IMR-90 (cell line): ENCODE results near the gene VOPP1. TPM values are rescaled to one million over a fixed set of nuclear protein-coding genes. Genes with fewer than 3 reads are reported as not detected.

Experiments used
- ATAC-seq: fragments of 200-7000 bp; cut with Tn5 transposase; 2 replicates; pipeline ENCODE4 v1.9.1; 2020; ENCODE audit warnings: low read depth, mild to moderate bottlenecking, moderate library complexity
- BruUV-seq: library from RNA; stranded (reverse); fragments of 400-500 nt; replicated peaks from 2 replicates; lab custom pipeline; 2021; lab: Mats Ljungman, UMichigan
- CTCF ChIA-PET: fragments of 300-600 bp; formaldehyde crosslinking; extraction: SDS; loops from one replicate; lab custom pipeline; 2021; ENCODE audit warnings: antibody characterized with exemption; lab: Yijun Ruan, JAX
- POLR2A ChIA-PET: fragments of 300-600 bp; sonication (Branson Sonifier 250); formaldehyde crosslinking; loops from one replicate; lab custom pipeline; 2022; ENCODE audit warnings: antibody characterized with exemption; ENCODE audit not compliant: unreplicated experiment; lab: Charles Lee
- DNase-seq: peaks from one replicate; pipeline ENCODE4 v3.0.0; 2013
- H2AFZ ChIP-seq: replicated peaks from 2 replicates; pipeline ENCODE3; 2013; ENCODE audit warnings: low read length, mild to moderate bottlenecking; ENCODE audit not compliant: poor library complexity
- H2AK5ac ChIP-seq: 2 replicates; pipeline ENCODE4 v1.6.1; 2013; ENCODE audit warnings: low read depth, low read length, inconsistent platforms
- H2AK9ac ChIP-seq: replicated peaks from 2 replicates; pipeline ENCODE3; 2013; ENCODE audit warnings: mild to moderate bottlenecking, low read depth, low read length, moderate library complexity; ENCODE audit not compliant: poor library complexity
- H2BK120ac ChIP-seq: 2 replicates; pipeline ENCODE4 v1.6.1; 2013; ENCODE audit warnings: low read depth, low read length, inconsistent platforms
- H2BK15ac ChIP-seq: 3 replicates; pipeline ENCODE4 v1.6.1; 2013; ENCODE audit warnings: low read depth, low read length, inconsistent platforms
- H2BK20ac ChIP-seq: 2 replicates; pipeline ENCODE4 v1.6.1; 2013; ENCODE audit warnings: low read depth, mild to moderate bottlenecking, inconsistent platforms, low read length, moderate library complexity
- H2BK5ac ChIP-seq: 2 replicates; pipeline ENCODE4 v1.6.1; 2013; ENCODE audit warnings: mild to moderate bottlenecking, low read depth, low read length, inconsistent platforms; ENCODE audit not compliant: poor library complexity, severe bottlenecking
- H3K14ac ChIP-seq: replicated peaks from 2 replicates; pipeline ENCODE4 v1.6.1; 2013; ENCODE audit warnings: low read depth, low read length, inconsistent platforms
- H3K18ac ChIP-seq: 2 replicates; pipeline ENCODE4 v1.6.1; 2013; ENCODE audit warnings: low read depth, low read length, control low read depth
- H3K23ac ChIP-seq: 2 replicates; pipeline ENCODE4 v1.6.1; 2013; ENCODE audit warnings: low read depth, low read length, inconsistent platforms
- H3K27ac ChIP-seq: 2 replicates; pipeline ENCODE4 v1.5.1; 2013; ENCODE audit warnings: mild to moderate bottlenecking, control low read depth, low read length; ENCODE audit not compliant: insufficient read depth
- H3K27me3 ChIP-seq: 2 replicates; pipeline ENCODE4 v1.6.1; 2013; ENCODE audit warnings: low read length; ENCODE audit not compliant: control insufficient read depth, insufficient read depth
- H3K36me3 ChIP-seq: 2 replicates; pipeline ENCODE4 v1.6.1; 2013; ENCODE audit warnings: low read length, mixed read lengths; ENCODE audit not compliant: control insufficient read depth, insufficient read depth
- H3K4ac ChIP-seq: 2 replicates; pipeline ENCODE4 v1.6.1; 2013; ENCODE audit warnings: low read depth, low read length, inconsistent platforms
- H3K4me1 ChIP-seq: 2 replicates; pipeline ENCODE4 v1.6.1; 2013; ENCODE audit warnings: low read length, mixed read lengths; ENCODE audit not compliant: control insufficient read depth, insufficient read depth
- H3K4me2 ChIP-seq: 2 replicates; pipeline ENCODE4 v1.6.1; 2013; ENCODE audit warnings: low read depth, mild to moderate bottlenecking, control low read depth, low read length, moderate library complexity
- H3K4me3 ChIP-seq: 2 replicates; pipeline ENCODE4 v1.5.1; 2013; ENCODE audit warnings: low read depth, mild to moderate bottlenecking, control low read depth, low read length, moderate library complexity; ENCODE audit not compliant: insufficient read depth
- H3K56ac ChIP-seq: 2 replicates; pipeline ENCODE4 v1.6.1; 2013; ENCODE audit warnings: low read length, inconsistent platforms; ENCODE audit not compliant: insufficient read depth; ENCODE audit errors: extremely low read depth
- H3K79me1 ChIP-seq, 2 experiments: 2 replicates each; pipeline ENCODE4 v1.6.1; 2013; ENCODE audit warnings: low read length in 2 of 2, inconsistent platforms in 1 of 2, low read depth in 1 of 2
- H3K9ac ChIP-seq: 2 replicates; pipeline ENCODE4 v1.6.1; 2013; ENCODE audit warnings: low read depth, low read length, control low read depth
- H3K9me1 ChIP-seq: 2 replicates; pipeline ENCODE4 v1.6.1; 2013; ENCODE audit warnings: low read length, inconsistent platforms; ENCODE audit not compliant: insufficient read depth
- H3K9me3 ChIP-seq: 2 replicates; pipeline ENCODE4 v1.6.1; 2013; ENCODE audit warnings: low read length; ENCODE audit not compliant: control insufficient read depth, insufficient read depth
- H4K20me1 ChIP-seq: 2 replicates; pipeline ENCODE4 v1.6.1; 2013; ENCODE audit warnings: low read length, inconsistent platforms; ENCODE audit not compliant: insufficient read depth
- H4K5ac ChIP-seq: 2 replicates; pipeline ENCODE4 v1.6.1; 2013; ENCODE audit warnings: mild to moderate bottlenecking, low read depth, low read length, control low read depth
- H4K8ac ChIP-seq, 2 experiments: 2 replicates each; pipeline ENCODE4 v1.6.1; 2013; ENCODE audit warnings: low read depth in 2 of 2, low read length in 2 of 2, control low read depth in 1 of 2, inconsistent platforms in 1 of 2
- H4K91ac ChIP-seq: 2 replicates; pipeline ENCODE4 v1.6.1; 2013; ENCODE audit warnings: low read depth, low read length, inconsistent platforms; ENCODE audit not compliant: insufficient read depth
- BHLHE40 ChIP-seq: fragments of 150-350 bp; IDR thresholded peaks from 2 replicates; pipeline ENCODE4 v1.6.1; 2016; ENCODE audit warnings: mild to moderate bottlenecking, low read depth, low read length
- CEBPB ChIP-seq: IDR thresholded peaks from 2 replicates; pipeline ENCODE4 v1.6.1; 2012; ENCODE audit warnings: low read depth, low read length, improper control_type of control experiment
- CHD1 ChIP-seq: IDR thresholded peaks from 2 replicates; pipeline ENCODE4 v1.6.1; 2012; ENCODE audit warnings: low read depth, low read length, improper control_type of control experiment
- CTCF ChIP-seq: conservative IDR thresholded peaks from 2 replicates; pipeline ENCODE4 v1.5.1; 2012; ENCODE audit warnings: mild to moderate bottlenecking, low read depth, low read length, improper control_type of control experiment
- ELK1 ChIP-seq: fragments of 150-350 bp; IDR thresholded peaks from 2 replicates; pipeline ENCODE4 v1.6.1; 2016; ENCODE audit warnings: low read depth, mild to moderate bottlenecking, low read length, moderate library complexity, borderline replicate concordance
- FOS ChIP-seq: fragments of 150-350 bp; IDR thresholded peaks from 2 replicates; pipeline ENCODE4 v1.6.1; 2016; ENCODE audit warnings: low read depth, low read length
- MAFK ChIP-seq: IDR thresholded peaks from 2 replicates; pipeline ENCODE4 v1.6.1; 2012; ENCODE audit warnings: low read depth, low read length, improper control_type of control experiment
- MAZ ChIP-seq: IDR thresholded peaks from 2 replicates; pipeline ENCODE4 v1.6.1; 2012; ENCODE audit warnings: low read depth, mild to moderate bottlenecking, low read length, improper control_type of control experiment, moderate library complexity, borderline replicate concordance
- NFE2L2 ChIP-seq: fragments of 150-350 bp; IDR thresholded peaks from 2 replicates; pipeline ENCODE4 v1.6.1; 2016; ENCODE audit warnings: low read depth, mild to moderate bottlenecking, low read length
- POLR2A ChIP-seq: IDR thresholded peaks from 2 replicates; pipeline ENCODE4 v1.6.1; 2012; ENCODE audit warnings: mild to moderate bottlenecking, low read depth, low read length
- RAD21 ChIP-seq: IDR thresholded peaks from 2 replicates; pipeline ENCODE4 v1.6.1; 2012; ENCODE audit warnings: low read length, improper control_type of control experiment
- RFX5 ChIP-seq: IDR thresholded peaks from 2 replicates; pipeline ENCODE4 v1.8.0; 2012; ENCODE audit warnings: low read depth, mild to moderate bottlenecking, low read length, moderate library complexity
- SMC3 ChIP-seq: fragments of 150-350 bp; IDR thresholded peaks from 2 replicates; pipeline ENCODE4 v1.6.1; 2016; ENCODE audit warnings: low read depth, mild to moderate bottlenecking, antibody characterized with exemption, low read length, moderate library complexity
- USF2 ChIP-seq: fragments of 150-350 bp; IDR thresholded peaks from 2 replicates; pipeline ENCODE4 v1.6.1; 2017; ENCODE audit warnings: mild to moderate bottlenecking, antibody characterized with exemption, low read length, low read depth
- WGBS, 2 experiments: methylation state at CpG; one replicate each; pipeline versions ENCODE4 v1.1.5 to v1.1.7; 2013; ENCODE audit warnings: missing lambda C conversion rate in 2 of 2; ENCODE audit not compliant: insufficient read length in 1 of 2; ENCODE audit errors: extremely low coverage in 2 of 2; 5-methylcytosine and 5-hydroxymethylcytosine counted together
- dilution Hi-C: fragments of 300-500 bp; cut with HindIII; formaldehyde crosslinking; loops from one replicate; pipeline ENCODE4 v1.14.3; 2018; ENCODE audit warnings: low sequenced_read_pairs; ENCODE audit not compliant: unreplicated experiment
- in situ Hi-C: fragments of 300-500 bp; cut with MboI; formaldehyde crosslinking; loops from 3 replicates; pipeline ENCODE4 v1.14.3; 2019; ENCODE audit warnings: low sequenced_read_pairs, inconsistent platforms, mixed read lengths
- intact Hi-C: fragments of 100-400 bp; cut with micrococcal nuclease; formaldehyde crosslinking; loops from 2 replicates; pipeline ENCODE4 v1.10.0; 2022
- polyA plus RNA-seq, 3 experiments: library from polyadenylated mRNA; depleted of rRNA; stranded (reverse); fragments of >200 nt; gene quantifications; 2 replicates each; pipeline ENCODE4 v1.2.3, GENCODE V29; 2012; ENCODE audit warnings: low replicate concordance in 1 of 3
- total RNA-seq: library from RNA; depleted of rRNA; stranded (reverse); fragments of >200 nt; gene quantifications from 2 replicates; pipeline ENCODE4 v1.2.3, GENCODE V29; 2012

VOPP1 gene
- total and polyA plus RNA-seq, 2 of the 4 experiments (the other 2 are of a cell fraction), result 60.2 to 94.5 TPM

GRCh38 chr7:55483046-55483445 lies 89.3 kb downstream of the VOPP1 start:
- WGBS, 2 experiments, result no CpG with 5 or more reads among the region's 6 CpGs
- no peak overlapping the region for H2AK5ac ChIP-seq
- no peak overlapping the region for H2BK5ac ChIP-seq
- H3K14ac ChIP-seq, result no peak overlapping the region
- ChIA-PET POLR2A (no interaction called here), CTCF (no interaction called here)
- no peak overlapping the region for H3K18ac ChIP-seq
- H3K27ac ChIP-seq, result no peak overlapping the region
- H3K4me1 ChIP-seq, result peaks cover 11% of the 10 kb centered on the region
- peaks cover 11% of the 10 kb centered on the region for H3K36me3 ChIP-seq
- H2AFZ ChIP-seq, result no peak overlapping the region
- H3K27me3 ChIP-seq, result no peaks in the 10 kb centered on the region
- dilution Hi-C loops (no loop called here), intact Hi-C loops (no loop called here), in situ Hi-C loops (no loop called here)
- no peak overlapping the region for H3K4me2 ChIP-seq
- H2BK120ac ChIP-seq, result no peak overlapping the region
- no peak overlapping the region for H3K56ac ChIP-seq
- BruUV-seq, result no TSS peak
- DNase-seq (no peak), ATAC-seq (no peak)
- no peak overlapping the region for H3K23ac ChIP-seq
- H2BK15ac ChIP-seq, result no peak overlapping the region
- no peak overlapping the region for H4K8ac ChIP-seq
- H2BK20ac ChIP-seq, result no peak overlapping the region
- H4K20me1 ChIP-seq, result peaks cover 8% of the 10 kb centered on the region
- H3K4ac ChIP-seq, result no peak overlapping the region
- H4K91ac ChIP-seq, result no peak overlapping the region
- TF ChIP-seq POLR2A (no peak), CHD1 (no peak), BHLHE40 (no peak), RFX5 (no peak), RAD21 (no peak), ELK1 (no peak), CEBPB (no peak), MAZ (no peak), FOS (no peak), MAFK (no peak), CTCF (no peak), USF2 (no peak), SMC3 (no peak), NFE2L2 (no peak)
- H3K9me1 ChIP-seq, result peaks cover 11% of the 10 kb centered on the region
- H3K9me3 ChIP-seq, result no peaks in the 10 kb centered on the region
- H2AK9ac ChIP-seq, result no peak overlapping the region
- H3K79me1 ChIP-seq, result peaks cover 7 to 58% of the 10 kb centered on the region in 2 experiments; a peak in 3 of 4 replicates
- H3K9ac ChIP-seq, result no peak overlapping the region
- H3K4me3 ChIP-seq, result no peak overlapping the region
- H4K5ac ChIP-seq, result no peak overlapping the region
